GM03348 (cell line): ENCODE measurements around the gene TIMM17A.
"Not testable (repeated sequence)": the region's sequence is repeated elsewhere in the genome, so short reads cannot be mapped to it uniquely, and the experiment has no call there.

ENCODE experiments used
- DNase-seq: peaks from one replicate; pipeline ENCODE4 v3.0.0; 2012; ENCODE audit warnings: low spot score

The TIMM17A gene

DNA sequence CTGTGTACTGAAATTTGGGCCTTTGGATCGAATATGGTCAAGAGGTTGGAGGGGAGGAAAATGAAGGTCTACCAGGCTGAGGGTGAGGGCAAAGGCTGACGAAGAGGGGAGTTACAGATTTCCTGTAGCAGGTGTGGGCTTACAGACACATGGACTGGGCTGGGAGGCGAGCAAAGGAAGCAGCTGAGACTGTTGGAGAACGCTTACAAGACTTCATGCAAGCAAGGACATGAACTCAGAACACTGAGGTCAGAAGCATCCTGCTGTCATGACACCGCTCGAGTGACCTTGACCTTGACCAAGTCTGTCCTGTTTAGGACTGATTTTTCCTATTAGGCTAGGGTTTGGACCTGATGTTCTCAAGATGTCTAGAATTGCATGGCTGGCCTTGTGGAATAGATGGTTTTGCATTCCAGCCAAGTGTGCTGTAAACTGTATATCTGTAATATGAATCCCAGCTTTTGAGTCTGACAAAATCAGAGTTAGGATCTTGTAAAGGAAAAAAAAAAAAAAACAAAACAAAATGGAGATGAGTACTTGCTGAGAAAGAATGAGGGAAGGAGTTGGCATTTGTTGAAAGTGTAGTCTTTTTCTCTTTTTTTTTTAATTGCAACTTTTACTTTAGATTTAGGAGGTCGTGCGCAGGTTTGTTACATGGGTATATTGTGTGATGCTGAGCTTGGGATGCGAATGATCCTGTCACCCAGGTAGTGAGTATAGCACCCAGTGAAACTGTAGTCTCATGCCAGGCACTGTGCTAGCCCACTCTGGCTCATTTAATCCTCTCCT is 60.9 kb downstream of the TIMM17A start:
- no peak for DNase-seq

GRCh38 chr1:202016811-202017748 is 61.8 kb downstream of the TIMM17A start:
- no peak for DNase-seq

DNA sequence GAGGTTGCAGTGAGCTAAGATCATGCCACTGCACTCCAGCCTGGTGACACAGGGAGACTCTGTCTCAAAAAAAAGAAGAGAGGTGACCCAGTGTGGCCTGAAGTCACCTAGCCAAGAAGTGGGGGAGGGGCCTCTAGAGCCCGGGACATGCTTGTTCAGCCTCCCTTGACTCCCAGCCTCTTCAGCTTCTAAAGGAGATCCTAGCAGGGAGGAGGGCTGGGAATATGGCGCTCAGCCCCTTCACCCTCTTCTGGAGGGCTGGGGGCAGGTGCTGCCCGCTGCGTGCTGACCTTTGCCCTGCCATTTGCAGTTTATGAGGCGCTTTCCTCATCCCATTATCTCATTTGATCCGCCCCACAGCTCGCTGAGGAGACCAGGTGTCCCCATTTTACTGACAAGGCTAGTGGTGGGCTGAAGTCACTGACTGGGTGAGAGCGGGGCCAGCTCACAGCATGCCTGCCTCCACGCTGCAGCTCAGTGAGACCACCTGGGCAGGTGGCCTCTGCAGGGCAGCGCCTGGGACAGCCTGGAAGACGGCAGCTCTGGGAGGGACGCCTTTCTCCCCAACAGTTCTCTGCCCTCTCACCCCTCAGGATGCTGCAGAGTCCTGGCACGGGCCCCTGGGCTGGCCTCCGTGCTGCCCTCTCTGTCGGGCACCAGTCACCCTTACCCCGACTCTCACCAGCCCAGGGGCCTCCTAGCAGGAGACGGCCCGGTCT is 62.6 kb downstream of the TIMM17A start:
- no peak for DNase-seq

DNA sequence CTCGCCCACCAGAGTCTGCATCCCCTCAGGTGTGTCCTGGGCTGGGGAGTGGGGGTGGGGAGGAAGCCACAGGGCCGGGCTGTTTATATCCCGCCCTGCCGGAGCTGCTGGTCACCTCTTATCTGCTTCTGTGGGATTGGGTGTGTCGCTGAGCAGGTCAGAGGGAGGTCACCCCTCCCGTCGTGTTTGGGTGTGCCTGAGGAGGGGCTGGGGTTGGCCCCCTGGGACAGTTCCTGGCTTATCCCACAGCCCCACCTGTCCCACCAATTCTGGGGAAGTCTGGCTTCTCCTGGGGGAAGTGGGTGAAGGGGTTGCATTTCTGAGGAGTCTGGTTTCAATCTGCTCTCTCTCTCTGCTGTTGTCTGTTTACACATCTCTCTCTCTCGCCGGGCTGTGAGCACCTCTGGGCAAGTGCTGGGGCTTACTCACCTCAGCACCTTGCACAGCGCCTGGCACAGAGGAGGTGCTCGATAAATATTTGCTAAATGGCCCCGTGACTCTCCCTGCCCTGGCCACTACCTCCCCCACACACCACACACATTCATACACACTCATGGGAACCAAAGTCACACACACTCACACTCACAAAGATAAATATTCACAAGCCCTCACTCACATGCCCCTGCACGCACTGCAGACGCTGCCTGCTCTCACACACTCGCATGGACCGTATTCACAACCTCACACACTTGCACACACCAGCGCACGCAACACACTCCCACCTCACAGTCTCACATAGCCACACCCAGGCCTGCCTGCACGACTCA is 63.3 kb downstream of the TIMM17A start:
- no peak for DNase-seq

GRCh38 chr1:202019235-202019558 is 63.9 kb downstream of the TIMM17A start:
- not testable (repeated sequence) for DNase-seq
